Colon (tissue), 2 donors: ENCODE results near the gene RPS6KA2.

Experiments
- FAIRE-seq: peaks from 2 replicates; lab custom pipeline; 2012; peaks lifted over from hg19 to GRCh38; lab: Jason Lieb, UNC
- donor health status: control.
- donor health status: control.

RPS6KA2 gene

GRCh38 chr6:166627033-166627874 is at the start of gene RPS6KA2:
TSS of gene RPS6KA2 (minus strand) at chr6:166627251. CDS start at chr6:166627019, 232 bp downstream.
- FAIRE-seq = no peak

- FAIRE-seq = no peak
Observed at GRCh38 chr6:166676270-166676860, 49.3 kb upstream of the RPS6KA2 start.

GRCh38 chr6:166675736-166676135 is 48.7 kb upstream of the RPS6KA2 start:
- no peak for FAIRE-seq

GRCh38 chr6:166673309-166673708 is 46.3 kb upstream of the RPS6KA2 start:
- no peak for FAIRE-seq

- no peak for FAIRE-seq
Observed at GRCh38 chr6:166672624-166673206, 45.7 kb upstream of the RPS6KA2 start.

- FAIRE-seq = no peak
Observed at GRCh38 chr6:166672146-166672545, 45.1 kb upstream of the RPS6KA2 start.

GRCh38 chr6:166671434-166672081 is 44.5 kb upstream of the RPS6KA2 start:
- FAIRE-seq = no peak

- FAIRE-seq = no peak
Observed at GRCh38 chr6:166670894-166671293, 43.8 kb upstream of the RPS6KA2 start.

GRCh38 chr6:166670013-166670412 is 43.0 kb upstream of the RPS6KA2 start:
- FAIRE-seq = no peak

- no peak for FAIRE-seq
Observed at GRCh38 chr6:166667796-166668610, 41.0 kb upstream of the RPS6KA2 start.

- FAIRE-seq = no peak
Observed at GRCh38 chr6:166664135-166664534, 37.1 kb upstream of the RPS6KA2 start.

- FAIRE-seq = no peak
Observed at GRCh38 chr6:166663568-166663967, 36.5 kb upstream of the RPS6KA2 start.

- FAIRE-seq = no peak
Observed at GRCh38 chr6:166662690-166663089, 35.6 kb upstream of the RPS6KA2 start.

GRCh38 chr6:166661327-166662085 is 34.5 kb upstream of the RPS6KA2 start:
- FAIRE-seq = no peak

- no peak for FAIRE-seq
Observed at GRCh38 chr6:166660157-166660688, 33.2 kb upstream of the RPS6KA2 start.

GRCh38 chr6:166659581-166659980 is 32.5 kb upstream of the RPS6KA2 start:
- no peak for FAIRE-seq

- no peak for FAIRE-seq
Observed at GRCh38 chr6:166658792-166659150, 31.7 kb upstream of the RPS6KA2 start.

GRCh38 chr6:166658115-166658791 is 31.2 kb upstream of the RPS6KA2 start:
- FAIRE-seq = no peak

- no peak for FAIRE-seq
Observed at GRCh38 chr6:166657531-166657930, 30.5 kb upstream of the RPS6KA2 start.
